OCI-M2 (cell line): ENCODE data around the gene SEMA6A.

Source experiments
- DNase-seq: peaks from one replicate; lab custom pipeline; 2025; ENCODE audit not compliant: unreplicated experiment; lab: John Stamatoyannopoulos, UW

The SEMA6A gene

GRCh38 chr5:116498503-116499048 lies 76.0 kb downstream of the SEMA6A start:
- DNase-seq: no peak

GRCh38 chr5:116497631-116498030 lies 77.0 kb downstream of the SEMA6A start:
- no peak for DNase-seq

- no peak for DNase-seq
Measured at GRCh38 chr5:116495786-116496357, 78.8 kb downstream of the SEMA6A start.

GRCh38 chr5:116494784-116495450 lies 79.7 kb downstream of the SEMA6A start:
- DNase-seq: no peak

- DNase-seq: no peak
Measured at GRCh38 chr5:116492776-116493175, 81.8 kb downstream of the SEMA6A start.

- no peak for DNase-seq
Measured at GRCh38 chr5:116492016-116492623, 82.5 kb downstream of the SEMA6A start.

GRCh38 chr5:116488356-116489041 lies 86.1 kb downstream of the SEMA6A start:
- no peak for DNase-seq

GRCh38 chr5:116487045-116487444 lies 87.6 kb downstream of the SEMA6A start:
- no peak for DNase-seq

GRCh38 chr5:116486588-116486987 lies 88.0 kb downstream of the SEMA6A start:
- no peak for DNase-seq

GRCh38 chr5:116484645-116485044 lies 90.0 kb downstream of the SEMA6A start:
- no peak for DNase-seq

GRCh38 chr5:116482394-116482793 lies 92.2 kb downstream of the SEMA6A start:
- DNase-seq: no peak

- DNase-seq: no peak
Measured at GRCh38 chr5:116480894-116481510, 93.6 kb downstream of the SEMA6A start.

- no peak for DNase-seq
Measured at GRCh38 chr5:116479776-116480675, 94.6 kb downstream of the SEMA6A start.

GRCh38 chr5:116478491-116478890 lies 96.1 kb downstream of the SEMA6A start:
- no peak for DNase-seq

GRCh38 chr5:116476897-116477537 lies 97.6 kb downstream of the SEMA6A start:
- no peak for DNase-seq

GRCh38 chr5:116475338-116475737 lies 99.3 kb downstream of the SEMA6A start:
- no peak for DNase-seq

GRCh38 chr5:116473706-116474105 lies 100.9 kb downstream of the SEMA6A start:
- no peak for DNase-seq

GRCh38 chr5:116472274-116472673 lies 102.3 kb downstream of the SEMA6A start:
- no peak for DNase-seq

GRCh38 chr5:116469631-116470030 lies 105.0 kb downstream of the SEMA6A start:
- DNase-seq: no peak

- DNase-seq: no peak
Measured at GRCh38 chr5:116468583-116468982, 106.0 kb downstream of the SEMA6A start.
